ENCODE data around the gene WFDC11.
"Not testable (repeated sequence)": the region's sequence is repeated elsewhere in the genome, so short reads cannot be mapped to it uniquely, and the experiment has no call there.

Gene WFDC11

DNA sequence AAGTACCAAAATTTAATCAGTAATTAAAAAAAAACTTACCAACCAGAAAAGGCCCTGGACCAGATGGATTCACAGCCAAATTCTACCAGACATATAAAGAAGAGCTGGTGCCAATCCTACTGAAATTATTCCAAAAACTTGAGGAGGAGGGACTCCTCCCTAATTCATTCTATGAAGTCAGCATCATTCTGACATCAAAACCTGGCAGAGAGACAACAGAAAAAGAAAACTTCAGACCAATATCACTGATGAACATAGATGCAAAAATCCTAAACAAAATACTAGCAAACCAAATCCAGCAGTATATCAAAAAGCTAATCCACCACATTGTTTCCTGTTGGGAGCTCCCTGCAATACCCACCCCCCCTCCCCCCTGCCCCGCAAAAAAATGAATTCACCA lies at the start of gene WFDC11:
Gene WFDC11, minus strand, starts transcription at position 101 of the 400 bp plus-strand sequence. CDS start 19,639 bp downstream, outside the sequence.
- H3K4me3 ChIP-seq (ENCODE audit: low read depth, low read length): no peak within 1 kb of the TSS
- TF ChIP-seq, protein P1, sequence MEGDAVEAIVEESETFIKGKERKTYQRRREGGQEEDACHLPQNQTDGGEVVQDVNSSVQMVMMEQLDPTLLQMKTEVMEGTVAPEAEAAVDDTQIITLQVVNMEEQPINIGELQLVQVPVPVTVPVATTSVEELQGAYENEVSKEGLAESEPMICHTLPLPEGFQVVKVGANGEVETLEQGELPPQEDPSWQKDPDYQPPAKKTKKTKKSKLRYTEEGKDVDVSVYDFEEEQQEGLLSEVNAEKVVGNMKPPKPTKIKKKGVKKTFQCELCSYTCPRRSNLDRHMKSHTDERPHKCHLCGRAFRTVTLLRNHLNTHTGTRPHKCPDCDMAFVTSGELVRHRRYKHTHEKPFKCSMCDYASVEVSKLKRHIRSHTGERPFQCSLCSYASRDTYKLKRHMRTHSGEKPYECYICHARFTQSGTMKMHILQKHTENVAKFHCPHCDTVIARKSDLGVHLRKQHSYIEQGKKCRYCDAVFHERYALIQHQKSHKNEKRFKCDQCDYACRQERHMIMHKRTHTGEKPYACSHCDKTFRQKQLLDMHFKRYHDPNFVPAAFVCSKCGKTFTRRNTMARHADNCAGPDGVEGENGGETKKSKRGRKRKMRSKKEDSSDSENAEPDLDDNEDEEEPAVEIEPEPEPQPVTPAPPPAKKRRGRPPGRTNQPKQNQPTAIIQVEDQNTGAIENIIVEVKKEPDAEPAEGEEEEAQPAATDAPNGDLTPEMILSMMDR (IDR thresholded peaks at IDR 0.05; ENCODE audit: borderline replicate concordance, insufficient read depth, low read depth, low read length): no peak

DNA sequence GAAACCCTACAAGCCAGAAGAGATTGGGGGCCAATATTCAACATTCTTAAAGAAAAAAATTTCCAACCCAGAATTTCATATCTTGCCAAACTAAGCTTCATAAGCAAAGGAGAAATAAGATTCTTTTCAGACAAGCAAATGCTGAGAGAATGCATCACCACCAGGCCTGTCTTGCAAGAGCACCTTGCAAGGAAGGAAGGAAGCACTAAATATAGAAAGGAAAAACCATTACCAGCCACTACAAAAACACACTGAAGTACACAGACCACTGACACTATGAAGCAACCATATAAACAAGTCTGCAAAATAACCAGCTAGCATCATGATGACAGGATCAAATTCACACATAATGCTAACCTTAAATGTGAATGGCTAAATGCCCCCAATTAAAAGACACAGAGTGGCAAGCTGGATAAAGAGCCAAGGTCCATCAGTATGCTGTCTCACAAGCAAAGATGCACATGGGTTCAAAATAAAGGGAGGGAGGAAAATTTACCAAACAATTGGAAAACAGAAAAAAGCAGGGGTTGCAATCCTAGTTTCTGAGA lies 46.2 kb upstream of the WFDC11 start:
- not testable (repeated sequence) for H3K4me3 ChIP-seq (ENCODE audit: low read depth, low read length)

DNA sequence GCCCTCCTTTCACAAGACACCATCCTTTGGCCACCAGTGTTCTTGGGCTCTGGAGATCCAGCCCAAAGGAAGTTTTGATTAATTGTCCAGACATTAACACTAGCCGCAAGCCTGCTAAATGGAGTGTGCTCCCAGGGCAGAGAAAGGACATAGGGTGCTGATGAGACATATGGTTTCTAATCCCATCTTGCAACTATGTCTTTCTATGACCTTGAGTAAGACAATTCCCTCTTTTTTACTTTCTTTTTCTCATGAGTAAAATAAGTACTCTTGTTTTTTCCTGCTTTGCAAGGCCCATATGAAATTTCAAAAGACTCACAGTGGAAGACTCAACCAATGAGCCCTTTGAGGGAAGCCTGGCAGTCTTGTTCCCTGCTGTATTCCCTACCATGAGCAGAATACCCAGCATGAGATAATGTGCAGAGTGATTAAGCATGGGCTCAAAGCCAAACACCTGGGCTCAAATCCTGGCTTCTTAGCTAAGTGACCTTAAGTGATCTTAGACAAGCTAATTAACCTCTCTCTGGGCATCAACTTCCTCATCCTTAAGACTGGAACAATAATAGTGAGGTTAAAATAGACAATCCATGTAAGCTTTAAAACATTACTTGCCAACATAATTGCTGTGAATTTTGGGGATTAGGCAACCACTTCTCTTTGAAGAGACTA lies 35.1 kb upstream of the WFDC11 start, which contains the start of gene WFDC10B:
Gene WFDC10B, minus strand, starts transcription at position 51 of the 669 bp plus-strand sequence. CDS start 19,027 bp downstream, outside the sequence.
- H3K4me3 ChIP-seq (ENCODE audit: low read depth, low read length): no peak within 1 kb of the TSS
- TF ChIP-seq, protein P1 (IDR thresholded peaks at IDR 0.05; ENCODE audit: borderline replicate concordance, insufficient read depth, low read depth, low read length): no peak

DNA sequence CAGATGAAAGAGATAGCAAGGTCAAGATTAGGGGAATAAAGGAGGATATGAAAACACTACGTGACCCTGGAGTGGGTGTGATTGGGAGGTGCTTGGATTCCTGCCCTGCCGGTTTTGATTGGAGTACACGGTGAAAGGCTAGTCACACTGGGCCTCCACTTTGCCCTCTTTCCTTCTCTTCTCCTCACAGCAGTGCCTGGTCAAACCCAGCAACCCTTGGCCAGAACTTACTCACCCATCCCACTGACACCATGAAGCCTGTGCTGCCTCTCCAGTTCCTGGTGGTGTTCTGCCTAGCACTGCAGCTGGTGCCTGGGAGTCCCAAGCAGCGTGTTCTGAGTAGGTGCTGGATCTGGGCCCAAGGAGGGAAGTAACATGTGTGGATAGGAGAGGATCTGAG lies 31.8 kb upstream of the WFDC11 start, which contains the start of gene WFDC13:
Gene WFDC13, plus strand, starts transcription at position 166 of the 400 bp plus-strand sequence. Its CDS starts 86 bp downstream, at position 252.
- TF ChIP-seq, protein P1 (IDR thresholded peaks at IDR 0.05; ENCODE audit: borderline replicate concordance, insufficient read depth, low read depth, low read length): no peak
- no peak within 1 kb of the TSS for H3K4me3 ChIP-seq (ENCODE audit: low read depth, low read length)

DNA sequence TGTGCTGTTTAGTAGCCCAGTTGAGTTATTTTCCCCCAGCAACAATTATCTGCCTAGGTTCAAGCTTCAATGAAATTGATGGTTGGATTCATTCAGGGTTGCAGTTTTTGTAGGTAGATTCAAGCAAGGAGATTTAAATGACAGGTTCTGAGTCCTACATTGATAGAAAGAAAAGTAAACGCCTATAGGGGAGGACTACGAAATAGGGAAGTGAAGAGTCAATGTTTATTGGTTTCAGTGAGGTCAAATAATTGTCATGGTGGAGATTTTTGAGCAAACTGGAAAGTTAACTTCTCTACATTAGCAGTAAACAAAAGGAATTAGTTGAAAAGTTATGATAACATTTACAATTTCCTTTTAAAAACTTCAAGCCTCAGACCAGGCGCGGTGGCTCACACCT lies 31.1 kb upstream of the WFDC11 start:
- H3K4me3 ChIP-seq (ENCODE audit: low read depth, low read length): no peak overlapping the region
- TF ChIP-seq, protein P1 (IDR thresholded peaks at IDR 0.05; ENCODE audit: borderline replicate concordance, insufficient read depth, low read depth, low read length): no peak

DNA sequence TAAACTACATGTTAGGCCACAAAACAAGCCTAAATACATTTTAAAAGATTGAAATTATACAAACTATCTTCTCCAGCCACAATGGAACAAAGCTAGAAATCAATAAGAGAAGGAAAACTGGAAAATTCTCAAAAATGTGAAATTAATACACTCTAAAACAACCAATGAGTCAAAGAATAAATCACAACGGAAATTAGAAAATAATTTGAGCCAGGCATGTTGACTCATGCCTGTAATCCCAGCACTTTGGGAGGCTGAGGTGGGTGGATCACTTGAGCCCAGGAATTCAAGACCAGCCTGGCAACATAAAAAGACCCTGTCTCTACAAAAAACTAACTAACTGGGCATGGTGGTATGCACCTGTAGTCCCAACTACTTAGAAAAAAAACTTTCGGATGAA lies 25.5 kb upstream of the WFDC11 start:
- TF ChIP-seq, protein P1 (IDR thresholded peaks at IDR 0.05; ENCODE audit: borderline replicate concordance, insufficient read depth, low read depth, low read length): no peak
- no peak overlapping the region for H3K4me3 ChIP-seq (ENCODE audit: low read depth, low read length)

DNA sequence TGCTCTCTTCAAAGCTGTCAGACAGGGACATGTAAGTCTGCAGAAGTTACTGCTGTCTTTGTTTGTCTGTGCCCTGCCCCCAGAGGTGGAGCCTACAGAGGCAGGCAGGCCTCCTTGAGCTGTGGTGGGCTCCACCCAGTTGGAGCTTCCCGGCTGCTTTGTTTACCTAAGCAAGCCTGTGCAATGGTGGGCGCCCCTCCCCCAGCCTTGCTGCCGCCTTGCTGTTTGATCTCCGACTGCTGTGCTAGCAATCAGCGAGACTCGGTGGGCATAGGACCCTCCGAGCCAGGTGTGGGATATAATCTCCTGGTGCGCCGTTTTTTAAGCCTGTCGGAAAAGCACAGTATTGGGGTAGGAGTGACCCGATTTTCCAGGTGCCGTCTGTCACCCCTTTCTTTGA lies 23.3 kb upstream of the WFDC11 start:
- H3K4me3 ChIP-seq (ENCODE audit: low read depth, low read length): not testable (repeated sequence)

DNA sequence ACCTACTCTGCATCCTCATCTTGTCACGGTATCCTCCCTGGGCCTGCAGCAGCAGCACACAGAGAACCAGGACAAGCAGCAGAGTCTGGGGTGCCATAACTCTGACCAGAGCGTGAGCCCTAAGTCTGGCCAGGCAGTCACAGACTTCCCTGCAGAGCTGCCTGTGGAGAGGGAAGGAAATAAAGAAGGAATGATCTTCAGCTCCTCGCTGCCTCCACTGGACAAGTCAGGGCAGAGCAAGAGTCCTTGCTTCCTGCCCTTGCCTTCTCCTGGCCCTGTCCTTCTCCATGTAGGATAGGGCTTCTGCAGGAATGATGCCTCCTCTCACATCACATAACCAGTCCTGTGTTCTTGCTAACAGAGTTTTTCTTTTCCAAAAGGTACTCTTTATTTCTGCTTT lies 15.9 kb upstream of the WFDC11 start:
- TF ChIP-seq, protein P1 (IDR thresholded peaks at IDR 0.05; ENCODE audit: borderline replicate concordance, insufficient read depth, low read depth, low read length): no peak
- H3K4me3 ChIP-seq (ENCODE audit: low read depth, low read length): no peak overlapping the region

All from GM12875 (cell line).